Right lobe of liver (tissue), 4 donors: ENCODE measurements around the gene PDCD5.

Source experiments
- POLR2A ChIP-seq: fragments of 450-650 bp; IDR thresholded peaks from one replicate; pipeline ENCODE4 v1.6.1; 2017; ENCODE audit warnings: antibody characterized with exemption, mild to moderate bottlenecking
- TF ChIP-seq, protein P1 (sequence below), 4 donors: fragments of 200-600 bp in 3 of 4; fragments of 450-650 bp in 1 of 4; IDR thresholded peaks; one replicate each; pipeline versions ENCODE4 v1.5.1 to v1.8.0; 2016 to 2022; ENCODE audit warnings: antibody characterized with exemption in 4 of 4, mild to moderate bottlenecking in 2 of 4
- donor health status: DM: no; HTN: no; CAD: no.
- donor health status: DM: no; HTN: no; CAD: no.
- donor health status: DM: no; HTN: yes; CAD: no.

- TF ChIP-seq, protein P1, sequence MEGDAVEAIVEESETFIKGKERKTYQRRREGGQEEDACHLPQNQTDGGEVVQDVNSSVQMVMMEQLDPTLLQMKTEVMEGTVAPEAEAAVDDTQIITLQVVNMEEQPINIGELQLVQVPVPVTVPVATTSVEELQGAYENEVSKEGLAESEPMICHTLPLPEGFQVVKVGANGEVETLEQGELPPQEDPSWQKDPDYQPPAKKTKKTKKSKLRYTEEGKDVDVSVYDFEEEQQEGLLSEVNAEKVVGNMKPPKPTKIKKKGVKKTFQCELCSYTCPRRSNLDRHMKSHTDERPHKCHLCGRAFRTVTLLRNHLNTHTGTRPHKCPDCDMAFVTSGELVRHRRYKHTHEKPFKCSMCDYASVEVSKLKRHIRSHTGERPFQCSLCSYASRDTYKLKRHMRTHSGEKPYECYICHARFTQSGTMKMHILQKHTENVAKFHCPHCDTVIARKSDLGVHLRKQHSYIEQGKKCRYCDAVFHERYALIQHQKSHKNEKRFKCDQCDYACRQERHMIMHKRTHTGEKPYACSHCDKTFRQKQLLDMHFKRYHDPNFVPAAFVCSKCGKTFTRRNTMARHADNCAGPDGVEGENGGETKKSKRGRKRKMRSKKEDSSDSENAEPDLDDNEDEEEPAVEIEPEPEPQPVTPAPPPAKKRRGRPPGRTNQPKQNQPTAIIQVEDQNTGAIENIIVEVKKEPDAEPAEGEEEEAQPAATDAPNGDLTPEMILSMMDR (IDR thresholded peaks at IDR 0.05), result no peak
- TF ChIP-seq POLR2A, result no peak
Measured at GRCh38 chr19:32611161-32611560, 30.2 kb downstream of the PDCD5 start.
